ENCODE results near the gene SLC16A12.
"Not testable (repeated sequence)": the region's sequence is repeated elsewhere in the genome, so short reads cannot be mapped to it uniquely, and the experiment has no call there.

Gene SLC16A12

DNA sequence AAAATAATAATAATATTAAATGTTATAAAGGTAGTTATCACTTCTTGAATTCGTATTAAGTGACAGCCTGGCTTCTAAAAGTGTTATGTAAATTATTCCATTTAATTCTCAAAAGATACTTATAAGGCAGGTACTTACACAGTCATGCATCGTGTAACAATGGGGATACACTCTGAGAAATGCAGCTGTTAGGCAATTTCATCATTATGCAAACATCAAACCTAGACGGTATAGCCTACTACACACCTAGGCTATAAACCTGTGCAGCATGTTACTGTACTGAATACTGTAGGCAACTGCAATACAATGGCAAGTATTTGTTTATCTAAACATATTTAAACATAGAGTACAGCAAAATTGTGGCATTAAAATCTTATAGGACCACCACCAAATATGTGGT lies 141.5 kb downstream of the SLC16A12 start:
- DNase-seq (ENCODE audit: low read depth in 2 of 3, low spot score in 1 of 3): no peak

DNA sequence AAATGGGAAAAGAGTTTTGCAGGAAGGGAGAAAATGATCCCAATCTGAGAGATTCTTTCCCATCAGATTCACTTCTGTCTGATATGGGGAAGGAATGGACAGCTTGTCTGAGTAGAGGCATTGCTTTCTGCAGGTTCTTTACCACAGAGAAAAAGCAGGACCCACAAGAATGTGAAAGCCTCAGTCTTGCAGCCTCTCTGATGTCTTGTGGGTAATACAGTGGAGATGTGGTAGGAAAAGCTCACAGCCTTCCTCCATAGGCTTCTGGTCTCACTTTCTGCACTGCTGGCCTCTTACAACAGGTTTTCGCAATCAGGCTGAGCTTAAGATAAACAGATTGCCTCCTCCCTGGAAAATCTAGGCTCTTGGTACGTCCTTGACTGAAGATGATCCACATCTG lies 142.4 kb downstream of the SLC16A12 start:
- no peak for DNase-seq (ENCODE audit: low read depth in 2 of 3, low spot score in 1 of 3)

DNA sequence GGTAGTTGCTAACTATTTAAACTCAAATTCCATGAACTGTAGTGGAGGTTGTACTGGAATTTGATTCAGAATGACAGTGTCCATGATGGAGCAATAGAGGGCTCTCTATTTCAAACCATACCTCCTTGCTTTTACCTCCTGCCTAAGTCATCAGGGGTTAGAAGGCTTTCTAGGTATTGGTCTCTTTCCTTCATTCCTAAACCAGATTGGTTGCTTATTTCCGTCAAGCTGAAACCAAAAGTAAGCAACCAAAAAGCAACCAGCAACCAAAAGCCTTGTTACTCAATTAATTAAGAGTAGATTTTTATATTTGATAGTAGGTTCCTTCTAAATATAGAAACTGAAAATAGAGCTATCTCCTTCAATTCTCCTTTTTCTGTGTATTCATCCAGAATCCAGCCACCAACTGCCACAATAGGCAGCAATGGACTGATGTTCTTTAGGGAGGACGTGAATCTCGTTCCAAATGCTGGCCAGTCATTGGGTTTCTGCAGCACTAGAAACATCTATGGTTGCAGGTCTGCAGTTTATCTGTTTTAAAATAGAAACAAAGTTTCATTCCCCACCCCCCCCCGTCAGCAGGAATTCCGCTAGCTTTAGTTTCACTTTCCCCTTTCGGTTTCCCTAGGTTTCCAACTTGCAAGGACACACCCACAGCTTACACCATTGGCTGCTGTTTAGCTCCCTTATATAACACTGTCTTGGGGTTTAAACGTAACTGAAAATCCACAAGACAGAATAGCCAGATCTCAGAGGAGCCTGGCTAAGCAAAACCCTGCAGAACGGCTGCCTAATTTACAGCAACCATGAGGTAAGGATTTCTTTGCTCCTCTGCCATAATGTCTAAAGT lies 143.3 kb downstream of the SLC16A12 start, which contains the start of gene IFIT1:
TSS of gene IFIT1 (plus strand) at position 717 of the 850 bp plus-strand sequence. CDS start at position 807, 90 bp downstream.
- no peak for DNase-seq (ENCODE audit: low read depth in 2 of 3, low spot score in 1 of 3)

DNA sequence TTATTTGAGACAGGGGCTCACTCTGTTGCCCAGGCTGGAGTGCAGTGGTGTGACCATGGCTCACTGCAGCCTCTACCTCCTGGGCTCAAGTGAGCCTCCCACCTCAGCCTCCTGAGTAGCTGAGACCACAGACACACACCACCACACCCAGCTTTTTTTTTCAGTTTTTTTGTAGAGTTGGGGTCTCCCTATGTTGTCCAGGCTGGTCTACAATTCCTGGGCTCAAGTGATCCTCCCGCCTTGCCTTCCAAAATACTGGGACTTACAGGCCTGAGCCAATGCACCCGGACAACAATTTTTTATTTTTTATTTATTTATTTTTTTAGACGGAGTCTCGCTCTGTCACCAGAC lies 144.2 kb downstream of the SLC16A12 start:
- DNase-seq (ENCODE audit: low read depth in 2 of 3, low spot score in 1 of 3): not testable (repeated sequence)

- no peak for DNase-seq (ENCODE audit: low read depth in 2 of 3, low spot score in 1 of 3)
Observed at GRCh38 chr10:89390476-89391225, 144.7 kb downstream of the SLC16A12 start.

GRCh38 chr10:89389254-89389653 lies 146.1 kb downstream of the SLC16A12 start:
- no peak for DNase-seq (ENCODE audit: low read depth in 2 of 3, low spot score in 1 of 3)

- DNase-seq (ENCODE audit: low read depth in 2 of 3, low spot score in 1 of 3): no peak
Observed at GRCh38 chr10:89388806-89389205, 146.6 kb downstream of the SLC16A12 start.

DNA sequence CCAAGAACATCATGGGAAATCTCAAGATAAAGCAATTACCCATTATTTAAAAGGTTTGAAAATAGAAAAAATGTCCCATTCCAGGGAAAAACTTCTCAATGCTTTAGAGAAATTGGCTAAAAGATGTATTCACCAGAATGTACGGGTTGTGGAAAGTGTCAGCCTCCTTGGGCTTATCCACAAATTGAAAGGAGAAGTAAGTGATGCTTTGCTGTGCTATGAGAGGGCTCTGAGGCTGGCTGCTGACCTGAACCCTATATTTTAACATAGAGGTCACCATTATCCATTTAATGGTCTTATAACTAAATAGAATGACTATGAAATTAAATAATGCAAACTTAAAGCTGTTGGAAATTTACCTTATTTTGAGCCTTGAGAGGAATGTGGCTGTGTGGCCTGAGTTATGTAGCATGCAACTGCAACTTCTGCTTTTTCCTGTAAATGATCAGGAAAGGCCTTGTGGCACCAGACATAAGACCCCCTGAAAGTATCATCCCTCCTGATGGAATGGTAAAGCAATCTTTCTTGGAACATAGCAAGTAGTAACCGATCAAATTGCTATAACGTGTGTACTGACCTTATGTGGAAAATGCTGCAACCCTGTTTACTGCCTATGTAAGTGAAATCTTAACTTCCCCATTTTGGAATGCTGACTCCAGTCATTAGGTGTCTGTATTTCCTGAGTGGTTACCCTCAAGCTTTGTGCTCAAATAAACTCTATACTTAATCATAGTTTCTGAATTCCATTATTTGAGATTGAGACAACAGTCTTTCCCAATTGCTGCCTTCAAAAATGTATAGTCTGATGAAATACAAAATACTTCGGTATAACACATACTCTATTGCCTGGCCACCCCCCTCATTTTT lies 150.7 kb downstream of the SLC16A12 start:
- DNase-seq (ENCODE audit: low read depth in 2 of 3, low spot score in 1 of 3): no peak

GRCh38 chr10:89382757-89383156 lies 152.6 kb downstream of the SLC16A12 start:
- DNase-seq (ENCODE audit: low read depth in 2 of 3, low spot score in 1 of 3): no peak

All from stimulated activated CD4-positive, alpha-beta T cell treated with anti-CD3 and anti-CD28 coated beads, Interleukin-12 subunit alpha, Interleukin-12 subunit beta, amount 100 ng/mL, for 48 hours (primary cell).